Measurements from ENCODE around the gene RELB. TPM values are rescaled to one million over a fixed set of nuclear protein-coding genes. Genes with fewer than 3 reads are reported as not detected.
A peak's percentile ranks its signal among the peaks of the same experiment; 100 is the strongest.

Gene RELB
- total RNA-seq, 1 experiment from 2014 or later: 15.2 TPM

GRCh38 chr19:45005787-45006186 is 4.5 kb downstream of the RELB start:
- no peaks in the 10 kb centered on the region for H3K36me3 ChIP-seq (ENCODE audit: low read depth, low read length)
- H3K9ac ChIP-seq (ENCODE audit: low read length): no peak overlapping the region
- no peaks in the 10 kb centered on the region; the same call in 1 of the 2 replicates for H3K4me1 ChIP-seq (ENCODE audit: insufficient read depth, low read length)
- BruUV-seq (replicated peaks): no TSS peak
- ATAC-seq (no peak), DNase-seq (no peak)
- TF ChIP-seq EZH2 (IDR thresholded peaks at IDR 0.05; ENCODE audit: low read length, unreplicated experiment) (no peak), CTCF (conservative IDR thresholded peaks at IDR 0.05; ENCODE audit: low read depth, low read length) (no peak), EZH2phosphoT487 (IDR thresholded peaks at IDR 0.05; ENCODE audit: borderline replicate concordance, low read length) (no peak)
- H3K9me2 ChIP-seq (replicated peaks; ENCODE audit: low read length): no peaks in the 10 kb centered on the region
- ChIA-PET POLR2A (ENCODE audit: unreplicated experiment) (no interaction called here), CTCF (no interaction called here)
- H3K9me3 ChIP-seq (ENCODE audit: low read length): no peaks in the 10 kb centered on the region
- H2AFZ ChIP-seq (ENCODE audit: low read length): no peak overlapping the region
- H3K4me2 ChIP-seq (ENCODE audit: low read length): no peak overlapping the region
- H3K27me3 ChIP-seq (ENCODE audit: low read length): no peaks in the 10 kb centered on the region
- H3K27ac ChIP-seq (ENCODE audit: low read length): no peak overlapping the region
- H3K4me3 ChIP-seq (ENCODE audit: low read length): no peak overlapping the region
- H4K20me1 ChIP-seq (ENCODE audit: low read length): no peaks in the 10 kb centered on the region
- H3K79me2 ChIP-seq (ENCODE audit: low read length): no peaks in the 10 kb centered on the region
- intact Hi-C loops (cut with micrococcal nuclease): no loop called here
- H3F3A ChIP-seq (ENCODE audit: low read length, unreplicated experiment): no peaks in the 10 kb centered on the region

- no peaks in the 10 kb centered on the region for H3K36me3 ChIP-seq (ENCODE audit: low read depth, low read length)
- no peaks in the 10 kb centered on the region for H4K20me1 ChIP-seq (ENCODE audit: low read length)
- H3K9ac ChIP-seq (ENCODE audit: low read length): no peak overlapping the region
- intact Hi-C loops (cut with micrococcal nuclease): no loop called here
- no peaks in the 10 kb centered on the region for H3K4me1 ChIP-seq (ENCODE audit: insufficient read depth, low read length)
- TF ChIP-seq CTCF (conservative IDR thresholded peaks at IDR 0.05; ENCODE audit: low read depth, low read length) (no peak), EZH2 (IDR thresholded peaks at IDR 0.05; ENCODE audit: low read length, unreplicated experiment) (no peak), EZH2phosphoT487 (IDR thresholded peaks at IDR 0.05; ENCODE audit: borderline replicate concordance, low read length) (no peak)
- ChIA-PET CTCF (no interaction called here), POLR2A (ENCODE audit: unreplicated experiment) (no interaction called here)
- H3K27ac ChIP-seq (ENCODE audit: low read length): no peak overlapping the region
- ATAC-seq (no peak), DNase-seq (no peak)
- no peak overlapping the region for H3K4me3 ChIP-seq (ENCODE audit: low read length)
- no peaks in the 10 kb centered on the region for H3K9me2 ChIP-seq (replicated peaks; ENCODE audit: low read length)
- no peak overlapping the region for H2AFZ ChIP-seq (ENCODE audit: low read length)
- H3K4me2 ChIP-seq (ENCODE audit: low read length): no peak overlapping the region
- no peaks in the 10 kb centered on the region for H3K27me3 ChIP-seq (ENCODE audit: low read length)
- BruUV-seq (replicated peaks): no TSS peak
- no peaks in the 10 kb centered on the region for H3K79me2 ChIP-seq (ENCODE audit: low read length)
- H3F3A ChIP-seq (ENCODE audit: low read length, unreplicated experiment): no peaks in the 10 kb centered on the region
- no peaks in the 10 kb centered on the region for H3K9me3 ChIP-seq (ENCODE audit: low read length)
These were observed 7.3 kb downstream of the RELB start for GRCh38 chr19:45008552-45008951.

GRCh38 chr19:45009625-45010255 is 8.5 kb downstream of the RELB start:
- no peak overlapping the region for H3K4me2 ChIP-seq (ENCODE audit: low read length)
- H2AFZ ChIP-seq (ENCODE audit: low read length): no peak overlapping the region
- H3K79me2 ChIP-seq (ENCODE audit: low read length): no peaks in the 10 kb centered on the region
- no peaks in the 10 kb centered on the region for H3K27me3 ChIP-seq (ENCODE audit: low read length)
- H3F3A ChIP-seq (ENCODE audit: low read length, unreplicated experiment): no peaks in the 10 kb centered on the region
- peak; percentile 24; the same call in 1 of the 2 replicates for ATAC-seq
- no peaks in the 10 kb centered on the region for H3K36me3 ChIP-seq (ENCODE audit: low read depth, low read length)
- BruUV-seq (replicated peaks): no TSS peak
- CTCF ChIA-PET: no interaction called here
- intact Hi-C loops (cut with micrococcal nuclease): loop anchor here (10.0 kb wide), 1 partner anchor 245 kb away; the partner anchor contains the start of gene MARK4
- no peaks in the 10 kb centered on the region for H3K9me3 ChIP-seq (ENCODE audit: low read length)
- DNase-seq: no peak
- no peak overlapping the region for H3K27ac ChIP-seq (ENCODE audit: low read length)
- H3K9ac ChIP-seq (ENCODE audit: low read length): no peak overlapping the region
- H3K9me2 ChIP-seq (replicated peaks; ENCODE audit: low read length): no peaks in the 10 kb centered on the region
- no peak overlapping the region for H3K4me3 ChIP-seq (ENCODE audit: low read length)
- no peak for TF ChIP-seq EZH2 (IDR thresholded peaks at IDR 0.05; ENCODE audit: low read length, unreplicated experiment)
- TF ChIP-seq EZH2phosphoT487 (IDR thresholded peaks at IDR 0.05; ENCODE audit: borderline replicate concordance, low read length): no peak
- no peak for TF ChIP-seq CTCF (conservative IDR thresholded peaks at IDR 0.05; ENCODE audit: low read depth, low read length)
- H3K4me1 ChIP-seq (ENCODE audit: insufficient read depth, low read length): no peaks in the 10 kb centered on the region
- POLR2A ChIA-PET (ENCODE audit: unreplicated experiment): no interaction called here
- H4K20me1 ChIP-seq (ENCODE audit: low read length): no peaks in the 10 kb centered on the region
